SKM-1 treated with dmso at 0.1 percent for 144 hours (cell line): Measurements from ENCODE around the gene SRD5A2.

Experiments
- DNase-seq: peaks from one replicate; lab custom pipeline; 2025; ENCODE audit not compliant: unreplicated experiment; lab: John Stamatoyannopoulos, UW

The SRD5A2 gene

GRCh38 chr2:31474296-31474695, 106.4 kb downstream of the SRD5A2 start:
- no peak for DNase-seq
